ENCODE measurements around the gene TCEAL7.

- TF ChIP-seq CTCF (IDR thresholded peaks at IDR 0.05) (no peak), POLR2A (IDR thresholded peaks at IDR 0.05) (no peak), POLR2AphosphoS5 (IDR thresholded peaks at IDR 0.05) (no peak), EP300 (IDR thresholded peaks at IDR 0.05) (no peak)
Measured at GRCh38 chrX:103330681-103331288, 746 bp downstream of the TCEAL7 start.

All from gastroesophageal sphincter (tissue), 3 donors.